K562 (cell line): ENCODE measurements around the gene CAMK2G. TPM values are rescaled to one million over a fixed set of nuclear protein-coding genes. Genes with fewer than 3 reads are reported as not detected.

Experiments
- ESRRB ChIP-seq: fragments of 250-450 bp; sonication (Bioruptor Pico); IDR thresholded peaks from 2 replicates; pipeline ENCODE4 v1.5.0; 2020; ENCODE audit warnings: mild to moderate bottlenecking, moderate library complexity, borderline replicate concordance
- ETV6 ChIP-seq, 3 experiments: fragments of 150-350 bp in 1 of 3; sonication (generic) in 1 of 3; formaldehyde crosslinking in 1 of 3; IDR thresholded peaks; 2 replicates each; pipeline versions ENCODE4 v1.6.1 to v1.8.0; 2014 to 2022; ENCODE audit warnings: borderline replicate concordance in 2 of 3, low read depth in 2 of 3, antibody characterized with exemption in 1 of 3, low read length in 1 of 3, mild to moderate bottlenecking in 1 of 3, missing genetic modification reagents in 1 of 3
- FOXJ2 ChIP-seq: fragments of 200-800 bp; sonication (Bioruptor generic); IDR thresholded peaks from 2 replicates; pipeline ENCODE4 v1.6.1; 2016; ENCODE audit warnings: missing genetic modification characterization, missing compliant biosample characterization
- GABPB2 ChIP-seq: fragments of 250-450 bp; sonication (Bioruptor Pico); conservative IDR thresholded peaks from 2 replicates; pipeline ENCODE4 v1.5.1; 2021; ENCODE audit warnings: mild to moderate bottlenecking
- GATAD2A ChIP-seq: fragments of 450-650 bp; IDR thresholded peaks from 2 replicates; pipeline ENCODE4 v1.6.1; 2017
- GTF2F1 ChIP-seq: IDR thresholded peaks from 2 replicates; pipeline ENCODE4 v1.6.1; 2011; ENCODE audit warnings: low read depth, low read length, improper control_type of control experiment
- HDAC2 ChIP-seq: fragments of 450-650 bp; IDR thresholded peaks from 2 replicates; pipeline ENCODE4 v1.6.1; 2016; ENCODE audit warnings: mild to moderate bottlenecking
- MYC ChIP-seq, 2 experiments: fragments of 250-450 bp in 1 of 2; sonication (Bioruptor Pico) in 1 of 2; IDR thresholded peaks; 2 replicates each; pipeline versions ENCODE4 v1.5.1 to v1.6.1; 2012 to 2021; ENCODE audit warnings: low read depth in 2 of 2, borderline replicate concordance in 1 of 2, improper control_type of control experiment in 1 of 2, low read length in 1 of 2, mild to moderate bottlenecking in 1 of 2, moderate library complexity in 1 of 2
- POLR2G ChIP-seq: fragments of 200-400 bp; formaldehyde crosslinking; IDR thresholded peaks from 2 replicates; pipeline ENCODE4 v1.6.1; 2017; ENCODE audit warnings: low read depth, mild to moderate bottlenecking, antibody characterized with exemption, low read length, moderate library complexity
- RAD51 ChIP-seq: fragments of 450-650 bp; IDR thresholded peaks from 2 replicates; pipeline ENCODE4 v1.7.1; 2016; ENCODE audit warnings: low read depth, mild to moderate bottlenecking, borderline replicate concordance
- RBFOX2 ChIP-seq: fragments of 200-400 bp; formaldehyde crosslinking; IDR thresholded peaks from 2 replicates; pipeline ENCODE4 v1.6.1; 2017; ENCODE audit warnings: low read depth, mild to moderate bottlenecking, low read length, moderate library complexity
- SAFB2 ChIP-seq: fragments of 200-400 bp; formaldehyde crosslinking; IDR thresholded peaks from 2 replicates; pipeline ENCODE4 v1.6.1; 2018; ENCODE audit warnings: borderline replicate concordance, low read length, low read depth, moderate library complexity; ENCODE audit not compliant: severe bottlenecking
- SIRT6 ChIP-seq: IDR thresholded peaks from one replicate; pipeline ENCODE4 v1.6.1; 2012; ENCODE audit warnings: low read depth, mild to moderate bottlenecking, control low read depth, inconsistent platforms, low read length, moderate library complexity
- TAF15 ChIP-seq: fragments of 200-400 bp; formaldehyde crosslinking; IDR thresholded peaks from 2 replicates; pipeline ENCODE4 v1.6.1; 2017; ENCODE audit warnings: mild to moderate bottlenecking, low read depth, low read length, moderate library complexity
- TARDBP ChIP-seq: fragments of 450-650 bp; IDR thresholded peaks from 2 replicates; pipeline ENCODE4 v1.6.1; 2016
- TSC22D4 ChIP-seq: fragments of 450-650 bp; IDR thresholded peaks from 2 replicates; pipeline ENCODE4 v1.6.1; 2016; ENCODE audit warnings: missing genetic modification characterization, missing biosample characterization, control low read depth
- ZKSCAN3 ChIP-seq: fragments of 250-450 bp; sonication (Bioruptor Pico); IDR thresholded peaks from 2 replicates; pipeline ENCODE4 v1.4.0; 2020
- ZNF561 ChIP-seq: fragments of 450-650 bp; formaldehyde crosslinking; conservative IDR thresholded peaks from 2 replicates; pipeline ENCODE4 v1.4.0; 2020; ENCODE audit warnings: mild to moderate bottlenecking, moderate library complexity
- ZNF695 ChIP-seq: fragments of 450-650 bp; formaldehyde crosslinking; IDR thresholded peaks from 2 replicates; pipeline ENCODE4 v1.4.0; 2020; ENCODE audit warnings: mild to moderate bottlenecking, moderate library complexity
- ZSCAN32 ChIP-seq: fragments of 450-650 bp; formaldehyde crosslinking; IDR thresholded peaks from 2 replicates; pipeline ENCODE4 v1.4.0; 2020; ENCODE audit warnings: mild to moderate bottlenecking, moderate library complexity
- polyA plus RNA-seq, 8 experiments: library from polyadenylated mRNA; depleted of rRNA in 4 of 8; stranded (reverse) in 5 of 8; unstranded in 3 of 8; fragments of >200 nt; fragmentation: Nextera tagmentation in 2 of 8; fragmentation: Illumina TruSeq in 1 of 8; extraction: Ambion mirVana in 2 of 8; extraction: Trizol in 1 of 8; gene quantifications; 2 replicates each; pipeline versions ENCODE4 v1.2.1 to v1.2.3, GENCODE V29; 2011 to 2014; ENCODE audit warnings: inconsistent platforms in 1 of 8, missing spikeins in 1 of 8
- total RNA-seq, 7 experiments: library from RNA; depleted of rRNA in 6 of 7; stranded (reverse); fragments of >200 nt in 6 of 7; fragmentation: Illumina TruSeq in 2 of 7; extraction: Trizol in 2 of 7; gene quantifications; 2 replicates each; pipeline versions ENCODE4 v1.2.1 to v1.2.3, GENCODE V29; 2011 to 2021; ENCODE audit warnings: low replicate concordance in 1 of 7
- TF ChIP-seq, protein P1 (sequence below), 2 experiments: fragments of 450-650 bp; IDR thresholded peaks; 2 replicates each; pipeline ENCODE4 v1.6.1; 2018; ENCODE audit warnings: mild to moderate bottlenecking in 2 of 2, low read depth in 1 of 2; ENCODE audit not compliant: partially characterized antibody in 2 of 2
- TF ChIP-seq, protein P2 (sequence below): fragments of 200-400 bp; formaldehyde crosslinking; IDR thresholded peaks from 2 replicates; pipeline ENCODE4 v1.6.1; 2017; ENCODE audit warnings: mild to moderate bottlenecking, low read depth, low read length, moderate library complexity

Gene CAMK2G
- total and polyA plus RNA-seq, 9 of the 15 experiments (the other 6 are each of a cell fraction or from before 2014, with no cell fraction given): 9.0 to 37.9 (median 32.6) TPM

DNA sequence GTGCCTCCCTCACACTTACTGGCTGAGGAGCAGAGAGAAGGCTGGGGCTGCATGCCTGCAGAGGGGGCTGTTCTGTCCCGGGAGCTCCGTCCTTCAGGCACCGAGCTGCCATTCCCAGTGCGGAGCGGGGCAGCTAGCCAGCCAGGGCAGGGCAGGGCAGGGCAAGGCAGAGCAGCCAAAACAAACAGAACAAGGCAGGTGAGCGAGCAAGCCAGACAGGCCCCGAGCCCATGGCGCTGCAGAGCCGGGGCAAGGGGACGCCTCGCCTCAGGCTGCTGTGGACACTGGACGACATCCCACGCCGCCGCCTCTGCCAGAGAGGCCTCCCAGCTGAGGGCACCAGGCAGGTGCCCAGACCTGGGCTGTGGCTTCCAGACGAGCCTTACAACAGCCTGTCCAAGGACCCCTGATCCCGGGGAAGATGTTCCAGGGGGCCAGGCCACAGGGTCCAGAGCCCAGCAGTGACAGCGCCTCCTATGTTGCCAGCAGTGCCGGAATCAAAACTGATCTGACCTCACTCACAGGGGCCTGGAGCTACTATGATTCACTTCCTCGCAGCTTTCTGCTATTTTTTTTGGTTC is 54.8 kb downstream of the CAMK2G start (continued):
- TF ChIP-seq TSC22D4 (tag): no peak
- TF ChIP-seq ZKSCAN3 (CRISPR knock-in tag): no peak
- no peak for TF ChIP-seq GABPB2
- no peak for TF ChIP-seq ETV6 (IDR thresholded peaks at IDR 0.05; ENCODE audit: borderline replicate concordance in 1 of 2, low read depth in 2 of 2, low read length in 1 of 2)
- TF ChIP-seq ETV6 (CRISPR knock-in tag; IDR thresholded peaks at IDR 0.05; ENCODE audit: borderline replicate concordance): no peak
- TF ChIP-seq TARDBP: no peak
- TF ChIP-seq RAD51: no peak
- TF ChIP-seq GTF2F1: no peak
- TF ChIP-seq, protein P1, sequence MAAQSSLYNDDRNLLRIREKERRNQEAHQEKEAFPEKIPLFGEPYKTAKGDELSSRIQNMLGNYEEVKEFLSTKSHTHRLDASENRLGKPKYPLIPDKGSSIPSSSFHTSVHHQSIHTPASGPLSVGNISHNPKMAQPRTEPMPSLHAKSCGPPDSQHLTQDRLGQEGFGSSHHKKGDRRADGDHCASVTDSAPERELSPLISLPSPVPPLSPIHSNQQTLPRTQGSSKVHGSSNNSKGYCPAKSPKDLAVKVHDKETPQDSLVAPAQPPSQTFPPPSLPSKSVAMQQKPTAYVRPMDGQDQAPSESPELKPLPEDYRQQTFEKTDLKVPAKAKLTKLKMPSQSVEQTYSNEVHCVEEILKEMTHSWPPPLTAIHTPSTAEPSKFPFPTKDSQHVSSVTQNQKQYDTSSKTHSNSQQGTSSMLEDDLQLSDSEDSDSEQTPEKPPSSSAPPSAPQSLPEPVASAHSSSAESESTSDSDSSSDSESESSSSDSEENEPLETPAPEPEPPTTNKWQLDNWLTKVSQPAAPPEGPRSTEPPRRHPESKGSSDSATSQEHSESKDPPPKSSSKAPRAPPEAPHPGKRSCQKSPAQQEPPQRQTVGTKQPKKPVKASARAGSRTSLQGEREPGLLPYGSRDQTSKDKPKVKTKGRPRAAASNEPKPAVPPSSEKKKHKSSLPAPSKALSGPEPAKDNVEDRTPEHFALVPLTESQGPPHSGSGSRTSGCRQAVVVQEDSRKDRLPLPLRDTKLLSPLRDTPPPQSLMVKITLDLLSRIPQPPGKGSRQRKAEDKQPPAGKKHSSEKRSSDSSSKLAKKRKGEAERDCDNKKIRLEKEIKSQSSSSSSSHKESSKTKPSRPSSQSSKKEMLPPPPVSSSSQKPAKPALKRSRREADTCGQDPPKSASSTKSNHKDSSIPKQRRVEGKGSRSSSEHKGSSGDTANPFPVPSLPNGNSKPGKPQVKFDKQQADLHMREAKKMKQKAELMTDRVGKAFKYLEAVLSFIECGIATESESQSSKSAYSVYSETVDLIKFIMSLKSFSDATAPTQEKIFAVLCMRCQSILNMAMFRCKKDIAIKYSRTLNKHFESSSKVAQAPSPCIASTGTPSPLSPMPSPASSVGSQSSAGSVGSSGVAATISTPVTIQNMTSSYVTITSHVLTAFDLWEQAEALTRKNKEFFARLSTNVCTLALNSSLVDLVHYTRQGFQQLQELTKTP (IDR thresholded peaks at IDR 0.05; ENCODE audit: low read depth in 1 of 2, partially characterized antibody in 2 of 2): no peak
- TF ChIP-seq TAF15: no peak
- TF ChIP-seq POLR2G: peak; percentile 39
- TF ChIP-seq, protein P2, sequence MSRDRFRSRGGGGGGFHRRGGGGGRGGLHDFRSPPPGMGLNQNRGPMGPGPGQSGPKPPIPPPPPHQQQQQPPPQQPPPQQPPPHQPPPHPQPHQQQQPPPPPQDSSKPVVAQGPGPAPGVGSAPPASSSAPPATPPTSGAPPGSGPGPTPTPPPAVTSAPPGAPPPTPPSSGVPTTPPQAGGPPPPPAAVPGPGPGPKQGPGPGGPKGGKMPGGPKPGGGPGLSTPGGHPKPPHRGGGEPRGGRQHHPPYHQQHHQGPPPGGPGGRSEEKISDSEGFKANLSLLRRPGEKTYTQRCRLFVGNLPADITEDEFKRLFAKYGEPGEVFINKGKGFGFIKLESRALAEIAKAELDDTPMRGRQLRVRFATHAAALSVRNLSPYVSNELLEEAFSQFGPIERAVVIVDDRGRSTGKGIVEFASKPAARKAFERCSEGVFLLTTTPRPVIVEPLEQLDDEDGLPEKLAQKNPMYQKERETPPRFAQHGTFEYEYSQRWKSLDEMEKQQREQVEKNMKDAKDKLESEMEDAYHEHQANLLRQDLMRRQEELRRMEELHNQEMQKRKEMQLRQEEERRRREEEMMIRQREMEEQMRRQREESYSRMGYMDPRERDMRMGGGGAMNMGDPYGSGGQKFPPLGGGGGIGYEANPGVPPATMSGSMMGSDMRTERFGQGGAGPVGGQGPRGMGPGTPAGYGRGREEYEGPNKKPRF: no peak
- TF ChIP-seq GATAD2A: no peak
- TF ChIP-seq ESRRB (CRISPR knock-in tag): no peak
- TF ChIP-seq ZNF561 (CRISPR knock-in tag): no peak
- TF ChIP-seq ZNF695 (CRISPR knock-in tag): no peak
- TF ChIP-seq ZSCAN32: no peak
- no peak for TF ChIP-seq MYC (IDR thresholded peaks at IDR 0.05; ENCODE audit: low read depth, low read length)
- no peak for TF ChIP-seq MYC (CRISPR knock-in tag; IDR thresholded peaks at IDR 0.05; ENCODE audit: borderline replicate concordance, low read depth)
- no peak for TF ChIP-seq FOXJ2 (tag)
- TF ChIP-seq HDAC2: no peak
- TF ChIP-seq RBFOX2: 0 out of 2 replicates have a peak, but pooled peaks have one; percentile 28
- TF ChIP-seq SIRT6: no peak
- TF ChIP-seq SAFB2: no peak
